Inferior parietal cortex (tissue), 1 donor: ENCODE measurements around the gene PLET1.

Experiments
- DNase-seq: peaks from one replicate; pipeline ENCODE4 v3.0.0-alpha.2; 2016; ENCODE audit errors: extremely low spot score

PLET1 gene

GRCh38 chr11:112241486-112241885, 19.2 kb downstream of the PLET1 start:
- DNase-seq, result no peak

GRCh38 chr11:112238041-112238440, 22.6 kb downstream of the PLET1 start:
- no peak for DNase-seq

GRCh38 chr11:112237451-112237850, 23.2 kb downstream of the PLET1 start:
- DNase-seq, result no peak

- no peak for DNase-seq
These were observed 24.8 kb downstream of the PLET1 start for GRCh38 chr11:112235750-112236390.

- no peak for DNase-seq
These were observed 28.7 kb downstream of the PLET1 start for GRCh38 chr11:112231952-112232351.

- DNase-seq, result no peak
These were observed 30.8 kb downstream of the PLET1 start for GRCh38 chr11:112229746-112230433.

- DNase-seq, result no peak
These were observed 31.5 kb downstream of the PLET1 start for GRCh38 chr11:112229159-112229558.

- no peak for DNase-seq
These were observed 32.0 kb downstream of the PLET1 start for GRCh38 chr11:112228706-112229105.

GRCh38 chr11:112227471-112227870, 33.2 kb downstream of the PLET1 start:
- no peak for DNase-seq

- peak; percentile 27 for DNase-seq
These were observed 33.7 kb downstream of the PLET1 start for GRCh38 chr11:112226831-112227401.

- DNase-seq, result peak; percentile 96
These were observed 34.4 kb downstream of the PLET1 start, which contains the start of gene PTS for GRCh38 chr11:112226062-112226830. Gene PTS (plus strand): TSS chr11:112226428. CDS start chr11:112226444, 16 bp downstream.

- DNase-seq, result no peak
These were observed 35.0 kb downstream of the PLET1 start for GRCh38 chr11:112225753-112226061.

- no peak for DNase-seq
These were observed 36.7 kb downstream of the PLET1 start for GRCh38 chr11:112223754-112224532.

- no peak for DNase-seq
These were observed 37.5 kb downstream of the PLET1 start for GRCh38 chr11:112223121-112223520.

- DNase-seq, result no peak
These were observed 38.4 kb downstream of the PLET1 start for GRCh38 chr11:112222303-112222702.

GRCh38 chr11:112221274-112221835, 39.3 kb downstream of the PLET1 start:
- DNase-seq, result no peak

GRCh38 chr11:112219476-112220232, 41.0 kb downstream of the PLET1 start:
- peak; percentile 94 for DNase-seq

- no peak for DNase-seq
These were observed 44.0 kb downstream of the PLET1 start for GRCh38 chr11:112216561-112217105.

- no peak for DNase-seq
These were observed 45.0 kb downstream of the PLET1 start for GRCh38 chr11:112215621-112216020.

- DNase-seq, result no peak
These were observed 46.9 kb downstream of the PLET1 start for GRCh38 chr11:112213753-112214152.
